Karpas-422 (cell line): Measurements from ENCODE around the gene CHDH. TPM values are rescaled to one million over a fixed set of nuclear protein-coding genes. Genes with fewer than 3 reads are reported as not detected.

ENCODE experiments used
- DNase-seq: peaks from one replicate; pipeline ENCODE4 v3.0.0-alpha.2; 2015
- H2AFZ ChIP-seq: fragments of 200-600 bp; sonication (generic); 2 replicates; pipeline ENCODE4 v1.6.1; 2014; ENCODE audit warnings: antibody characterized with exemption, low read length, mixed read lengths
- H3K27ac ChIP-seq: fragments of 200-600 bp; sonication (generic); 2 replicates; pipeline ENCODE4 v1.5.1; 2014; ENCODE audit warnings: mild to moderate bottlenecking, low read length, moderate library complexity
- H3K27me3 ChIP-seq: fragments of 200-600 bp; sonication (generic); 2 replicates; pipeline ENCODE4 v1.6.1; 2014; ENCODE audit warnings: low read length, mixed read lengths
- H3K36me3 ChIP-seq: fragments of 200-600 bp; sonication (generic); 2 replicates; pipeline ENCODE4 v1.6.1; 2014; ENCODE audit warnings: low read length, mixed read lengths; ENCODE audit not compliant: insufficient read depth
- H3K4me1 ChIP-seq: fragments of 200-600 bp; sonication (generic); 2 replicates; pipeline ENCODE4 v1.6.1; 2014; ENCODE audit warnings: mild to moderate bottlenecking, low read length, mixed read lengths
- H3K4me2 ChIP-seq: fragments of 200-600 bp; sonication (generic); 2 replicates; pipeline ENCODE4 v1.6.1; 2014; ENCODE audit warnings: low read length, low read depth, mild to moderate bottlenecking; ENCODE audit not compliant: poor library complexity, severe bottlenecking
- H3K4me3 ChIP-seq: fragments of 200-600 bp; sonication (generic); 2 replicates; pipeline ENCODE4 v1.5.1; 2014; ENCODE audit warnings: mild to moderate bottlenecking, antibody characterized with exemption, low read length, mixed read lengths
- H3K79me2 ChIP-seq: fragments of 200-600 bp; sonication (generic); 2 replicates; pipeline ENCODE4 v1.6.1; 2014; ENCODE audit warnings: mild to moderate bottlenecking, low read length, mixed read lengths
- H3K9ac ChIP-seq: fragments of 200-600 bp; sonication (generic); 2 replicates; pipeline ENCODE4 v1.6.0; 2014; ENCODE audit warnings: low read length
- H3K9me2 ChIP-seq: fragments of 200-600 bp; sonication (generic), shearing (Covaris generic); replicated peaks from 2 replicates; pipeline ENCODE4 v1.6.0; 2014; ENCODE audit warnings: mild to moderate bottlenecking, low read length, moderate library complexity; ENCODE audit not compliant: insufficient read depth
- H3K9me3 ChIP-seq: fragments of 300-700, 200-600 bp; sonication (generic); 2 replicates; pipeline ENCODE4 v1.6.1; 2014; ENCODE audit warnings: low read length, mixed read lengths
- H4K20me1 ChIP-seq: fragments of 200-600 bp; sonication (generic); 2 replicates; pipeline ENCODE4 v1.6.1; 2014; ENCODE audit warnings: mild to moderate bottlenecking, antibody characterized with exemption, low read length, low read depth; ENCODE audit not compliant: insufficient read depth
- total RNA-seq: library from RNA; depleted of rRNA; stranded (reverse); fragments of >200 nt; shearing (Covaris generic); gene quantifications from 2 replicates; pipeline ENCODE4 v1.2.3, GENCODE V29; 2014; ENCODE audit warnings: low replicate concordance

The CHDH gene
- total RNA-seq, 1 experiment from 2014 or later = not detected

DNA sequence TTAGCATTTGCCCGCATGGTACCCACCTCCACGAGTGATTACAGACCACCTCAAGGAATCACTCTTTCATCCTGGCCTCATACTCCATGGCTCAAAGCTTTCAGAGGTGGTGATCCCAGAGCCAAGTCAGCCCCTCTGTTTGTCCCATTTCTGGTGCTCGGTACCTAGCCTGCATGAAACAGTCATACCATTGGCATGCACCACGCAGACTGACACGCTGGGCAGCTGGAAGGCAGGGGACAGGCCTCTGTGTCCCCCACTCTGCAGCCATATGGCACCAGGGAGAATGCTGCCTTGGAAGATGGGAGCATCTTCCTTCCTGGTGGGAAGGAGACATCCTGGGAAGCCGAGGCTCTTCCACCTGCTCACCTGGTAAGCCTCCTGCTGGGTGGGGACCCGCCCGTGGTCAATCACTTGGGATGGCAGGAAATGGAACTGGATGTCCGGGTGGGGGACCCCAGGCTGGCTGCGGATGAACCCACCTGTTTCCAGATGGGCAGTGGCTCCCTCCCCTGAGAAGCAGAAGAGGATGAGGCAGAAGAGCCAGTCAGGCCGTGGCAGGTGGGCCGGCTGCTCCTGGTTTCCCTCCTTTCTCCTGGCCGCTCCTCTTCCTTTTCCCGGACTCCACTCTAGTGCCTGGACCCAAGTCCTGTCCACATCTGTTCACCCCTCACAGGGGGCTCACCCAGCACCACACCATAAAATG lies 26.9 kb downstream of the CHDH start:
- Histone ChIP-seq H3K36me3 (no peaks in the 10 kb centered on the region), H3K4me1 (no peaks in the 10 kb centered on the region), H3K27ac (no peak overlapping the region), H2AFZ (no peak overlapping the region), H3K79me2 (no peaks in the 10 kb centered on the region), H3K4me3 (no peak overlapping the region), H3K9ac (no peak overlapping the region), H3K27me3 (no peaks in the 10 kb centered on the region), H4K20me1 (no peaks in the 10 kb centered on the region), H3K4me2 (no peak overlapping the region), H3K9me3 (no peaks in the 10 kb centered on the region), H3K9me2 (no peaks in the 10 kb centered on the region)
- DNase-seq = no peak

DNA sequence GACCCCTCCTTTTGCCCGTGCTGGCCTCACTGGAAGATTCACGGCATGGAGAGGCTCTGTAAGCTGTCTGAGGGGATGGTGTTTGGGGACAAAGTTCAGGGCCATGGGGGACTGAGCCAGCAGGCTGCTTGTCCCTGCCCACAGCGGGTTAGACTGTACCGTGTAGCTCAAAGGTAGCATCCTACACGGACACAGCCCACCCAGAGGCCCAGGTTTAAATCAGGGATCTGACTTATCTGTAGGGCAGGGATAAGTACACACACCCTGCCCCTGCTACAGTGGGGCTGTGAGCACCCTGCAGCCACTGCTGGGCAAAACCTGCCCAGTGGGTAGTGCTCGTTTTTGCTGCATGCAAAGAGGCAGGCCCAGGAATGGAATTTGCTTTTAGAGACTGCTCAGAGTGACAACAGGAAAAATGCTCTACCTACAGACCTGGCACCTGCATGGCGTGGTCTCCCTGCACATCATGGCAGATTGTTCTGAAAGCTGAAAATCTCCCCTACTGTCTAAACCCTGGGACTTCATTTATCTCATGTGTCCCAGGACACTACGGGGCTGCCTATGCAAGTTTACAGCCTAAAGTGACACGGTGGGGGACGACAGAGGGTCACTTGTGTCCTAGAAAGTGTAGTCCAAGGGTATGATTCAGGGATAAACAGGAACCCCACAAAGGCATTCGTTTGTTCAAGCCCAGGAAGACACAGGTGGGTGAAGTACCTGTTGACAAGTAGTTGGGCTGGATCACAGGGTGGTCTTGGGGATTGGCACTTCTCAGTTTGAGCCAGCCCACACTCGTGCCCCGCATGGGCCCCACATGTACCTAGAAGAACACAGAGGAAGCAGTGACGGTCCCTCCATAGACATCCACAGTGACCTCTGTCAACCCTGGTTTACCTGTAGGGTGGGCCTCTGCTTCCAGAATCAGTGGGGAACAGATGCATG lies 27.7 kb downstream of the CHDH start:
- Histone ChIP-seq H3K4me2 (no peak overlapping the region), H3K36me3 (no peaks in the 10 kb centered on the region), H4K20me1 (no peaks in the 10 kb centered on the region), H3K9me2 (no peaks in the 10 kb centered on the region), H3K9me3 (no peaks in the 10 kb centered on the region), H3K4me1 (no peaks in the 10 kb centered on the region), H3K4me3 (no peak overlapping the region), H3K27ac (no peak overlapping the region), H3K9ac (no peak overlapping the region), H3K79me2 (no peaks in the 10 kb centered on the region), H3K27me3 (no peaks in the 10 kb centered on the region), H2AFZ (no peak overlapping the region)
- DNase-seq = no peak

DNA sequence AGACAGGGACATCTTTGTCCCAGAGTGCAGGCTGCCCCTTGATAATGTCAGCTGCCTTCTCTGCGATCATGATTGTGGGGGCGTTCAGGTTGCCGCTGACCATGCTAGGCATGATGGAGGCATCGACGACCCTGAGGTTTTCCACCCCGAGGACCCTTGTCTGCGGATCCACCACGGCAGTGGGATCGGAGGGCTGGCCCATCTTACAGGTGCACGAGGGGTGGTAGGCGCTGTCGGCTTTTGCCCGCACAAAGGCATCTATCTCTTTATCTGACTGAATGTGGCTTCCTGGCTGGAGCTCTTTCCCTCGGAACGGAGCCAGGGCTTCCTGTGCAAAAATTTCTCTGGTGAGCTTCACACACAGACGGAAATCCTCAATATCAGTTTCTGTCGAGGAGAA lies 28.4 kb downstream of the CHDH start:
- no peaks in the 10 kb centered on the region for H3K79me2 ChIP-seq
- H3K4me2 ChIP-seq = no peak overlapping the region
- no peaks in the 10 kb centered on the region for H3K4me1 ChIP-seq
- no peaks in the 10 kb centered on the region for H3K36me3 ChIP-seq
- no peaks in the 10 kb centered on the region for H3K27me3 ChIP-seq
- DNase-seq = no peak
- no peak overlapping the region for H3K9ac ChIP-seq
- no peaks in the 10 kb centered on the region for H3K9me3 ChIP-seq
- no peak overlapping the region for H2AFZ ChIP-seq
- no peaks in the 10 kb centered on the region for H4K20me1 ChIP-seq
- H3K4me3 ChIP-seq = no peak overlapping the region
- no peak overlapping the region for H3K27ac ChIP-seq
- no peaks in the 10 kb centered on the region for H3K9me2 ChIP-seq

GRCh38 chr3:53817211-53817610 lies 29.0 kb downstream of the CHDH start:
- H3K27me3 ChIP-seq = no peaks in the 10 kb centered on the region
- no peak overlapping the region for H3K4me2 ChIP-seq
- no peak overlapping the region for H3K4me3 ChIP-seq
- H3K36me3 ChIP-seq = no peaks in the 10 kb centered on the region
- no peak overlapping the region for H3K27ac ChIP-seq
- H2AFZ ChIP-seq = no peak overlapping the region
- no peak for DNase-seq
- H3K9me3 ChIP-seq = no peaks in the 10 kb centered on the region
- no peaks in the 10 kb centered on the region for H3K4me1 ChIP-seq
- H3K9ac ChIP-seq = no peak overlapping the region
- H3K9me2 ChIP-seq = no peaks in the 10 kb centered on the region
- H4K20me1 ChIP-seq = no peaks in the 10 kb centered on the region
- no peaks in the 10 kb centered on the region for H3K79me2 ChIP-seq

- no peak overlapping the region for H2AFZ ChIP-seq
- H3K27me3 ChIP-seq = no peaks in the 10 kb centered on the region
- H3K9me3 ChIP-seq = no peaks in the 10 kb centered on the region
- H3K27ac ChIP-seq = no peak overlapping the region
- no peaks in the 10 kb centered on the region for H4K20me1 ChIP-seq
- H3K9ac ChIP-seq = no peak overlapping the region
- no peak overlapping the region for H3K4me3 ChIP-seq
- no peak overlapping the region for H3K4me2 ChIP-seq
- no peaks in the 10 kb centered on the region for H3K9me2 ChIP-seq
- no peaks in the 10 kb centered on the region for H3K4me1 ChIP-seq
- no peaks in the 10 kb centered on the region for H3K36me3 ChIP-seq
- no peaks in the 10 kb centered on the region for H3K79me2 ChIP-seq
- DNase-seq = no peak
Measured at GRCh38 chr3:53816425-53816824, 29.8 kb downstream of the CHDH start.

DNA sequence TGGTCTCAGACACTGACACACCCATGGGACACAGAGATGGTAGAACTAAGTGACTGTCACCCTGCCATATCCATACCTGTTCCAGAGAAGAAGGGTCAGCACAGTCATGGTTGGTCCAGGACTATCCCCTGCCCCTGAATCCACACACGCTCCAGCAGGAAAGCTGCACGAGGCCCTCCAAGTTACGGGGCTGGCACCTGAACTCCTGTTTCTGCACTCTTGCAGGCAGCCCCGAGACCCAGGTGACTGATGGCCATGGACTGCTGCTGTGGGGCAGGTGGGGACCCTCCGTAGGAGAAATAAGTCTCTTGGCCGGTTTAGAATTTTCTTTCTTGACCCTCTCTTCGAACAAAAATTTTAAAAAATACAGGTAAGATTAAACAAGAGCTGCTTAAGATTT lies 30.6 kb downstream of the CHDH start:
- no peak overlapping the region for H3K4me2 ChIP-seq
- no peaks in the 10 kb centered on the region for H3K4me1 ChIP-seq
- no peak for DNase-seq
- H3K9ac ChIP-seq = no peak overlapping the region
- no peaks in the 10 kb centered on the region for H3K9me3 ChIP-seq
- H4K20me1 ChIP-seq = no peaks in the 10 kb centered on the region
- H3K27me3 ChIP-seq = no peaks in the 10 kb centered on the region
- no peak overlapping the region for H3K4me3 ChIP-seq
- H3K27ac ChIP-seq = no peak overlapping the region
- no peak overlapping the region for H2AFZ ChIP-seq
- no peaks in the 10 kb centered on the region for H3K36me3 ChIP-seq
- H3K79me2 ChIP-seq = no peaks in the 10 kb centered on the region
- no peaks in the 10 kb centered on the region for H3K9me2 ChIP-seq

DNA sequence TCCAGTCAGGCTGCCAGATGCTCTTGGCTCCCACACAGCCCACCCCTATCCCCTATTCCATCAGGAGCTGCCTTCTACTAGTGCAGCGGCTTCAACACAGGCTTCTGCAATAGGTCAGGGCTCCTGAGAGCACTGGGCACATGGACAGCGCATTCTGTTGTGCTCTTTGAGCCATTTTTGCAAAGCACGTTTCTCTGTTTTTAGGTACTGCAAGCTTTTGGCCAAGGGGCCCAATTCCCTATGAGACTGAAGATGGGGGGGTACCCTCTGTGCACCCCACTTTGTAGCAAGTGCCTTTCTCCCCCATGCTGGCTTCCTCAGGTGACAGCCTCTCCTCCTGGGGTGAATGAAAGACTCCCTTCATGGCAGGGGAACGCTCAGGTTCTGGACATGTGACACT lies 31.2 kb downstream of the CHDH start:
- no peaks in the 10 kb centered on the region for H3K27me3 ChIP-seq
- no peak overlapping the region for H3K9ac ChIP-seq
- no peaks in the 10 kb centered on the region for H3K9me3 ChIP-seq
- H3K4me3 ChIP-seq = no peak overlapping the region
- H2AFZ ChIP-seq = no peak overlapping the region
- H3K79me2 ChIP-seq = no peaks in the 10 kb centered on the region
- no peak for DNase-seq
- no peak overlapping the region for H3K4me2 ChIP-seq
- no peaks in the 10 kb centered on the region for H4K20me1 ChIP-seq
- no peak overlapping the region for H3K27ac ChIP-seq
- H3K9me2 ChIP-seq = no peaks in the 10 kb centered on the region
- no peaks in the 10 kb centered on the region for H3K4me1 ChIP-seq
- no peaks in the 10 kb centered on the region for H3K36me3 ChIP-seq

- no peak overlapping the region for H3K27ac ChIP-seq
- H4K20me1 ChIP-seq = no peaks in the 10 kb centered on the region
- DNase-seq = no peak
- H3K36me3 ChIP-seq = no peaks in the 10 kb centered on the region
- no peaks in the 10 kb centered on the region for H3K79me2 ChIP-seq
- H3K9me3 ChIP-seq = no peaks in the 10 kb centered on the region
- H3K4me3 ChIP-seq = no peak overlapping the region
- H3K9ac ChIP-seq = no peak overlapping the region
- no peak overlapping the region for H2AFZ ChIP-seq
- no peaks in the 10 kb centered on the region for H3K4me1 ChIP-seq
- no peaks in the 10 kb centered on the region for H3K9me2 ChIP-seq
- no peaks in the 10 kb centered on the region for H3K27me3 ChIP-seq
- no peak overlapping the region for H3K4me2 ChIP-seq
Measured at GRCh38 chr3:53813876-53814275, 32.3 kb downstream of the CHDH start.
